ENCODE results near the gene MKX. TPM values are rescaled to one million over a fixed set of nuclear protein-coding genes. Genes with fewer than 3 reads are reported as not detected.

MKX gene
- total and polyA plus RNA-seq, 5 donors, result 0.15 to 0.47 (median 0.20) TPM

DNA sequence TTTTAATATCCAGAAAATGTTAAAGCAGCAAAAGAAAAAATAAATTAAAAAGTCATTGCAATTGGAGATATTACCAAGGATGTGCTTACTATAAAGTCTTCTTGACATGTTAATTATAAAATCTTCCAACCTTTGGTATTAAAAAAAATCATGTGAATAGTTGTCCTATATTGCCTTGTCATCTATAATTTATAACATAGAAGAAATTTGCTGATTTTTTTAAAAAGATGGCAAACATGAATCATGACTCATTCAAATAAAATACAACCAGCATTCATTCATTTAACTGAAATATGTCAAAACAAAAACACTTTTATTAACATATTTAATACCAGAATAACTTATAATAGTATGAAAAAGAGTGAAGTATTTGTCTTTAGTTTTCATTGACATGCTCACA lies 72.6 kb downstream of the MKX start:
- ATAC-seq (no peak), DNase-seq (no peak)
- no peaks in the 10 kb centered on the region for H3K4me1 ChIP-seq (ENCODE audit: control insufficient read depth, insufficient read depth, low read length)
- no peak overlapping the region for H3K4me3 ChIP-seq (ENCODE audit: low read length)
- no peak overlapping the region for H3K27ac ChIP-seq (ENCODE audit: low read length)
- intact Hi-C loops (cut with DNase I), result no loop called here
- no peaks in the 10 kb centered on the region for H3K9me3 ChIP-seq (ENCODE audit: control insufficient read depth, low read length)
- H3K27me3 ChIP-seq (ENCODE audit: control insufficient read depth, insufficient read depth), result no peaks in the 10 kb centered on the region

DNA sequence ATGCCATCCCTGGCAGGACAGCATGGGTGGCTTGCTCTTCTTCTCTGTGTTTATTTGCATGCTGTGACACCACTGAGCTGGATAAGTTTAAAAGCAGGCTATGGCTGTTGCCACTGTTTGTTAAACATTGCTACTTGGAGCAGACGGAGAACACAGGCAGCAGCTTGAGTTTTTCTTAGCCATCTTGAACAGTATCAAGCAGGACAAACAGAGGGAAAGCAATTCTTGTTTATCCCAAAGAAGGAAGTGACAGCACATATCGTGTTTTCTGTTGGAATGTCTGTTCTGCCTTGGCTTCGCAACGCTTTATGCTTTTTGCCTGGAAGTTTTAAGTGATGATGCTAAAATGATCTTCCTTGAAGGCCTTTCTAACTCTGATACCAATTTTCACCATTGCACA lies 73.8 kb downstream of the MKX start:
- H3K4me3 ChIP-seq (ENCODE audit: low read length), result no peak overlapping the region
- no peaks in the 10 kb centered on the region for H3K9me3 ChIP-seq (ENCODE audit: control insufficient read depth, low read length)
- WGBS, result 55% methylated on average over 4 of the region's 4 CpGs
- intact Hi-C loops (cut with DNase I), result no loop called here
- DNase-seq, result no peak
- no peaks in the 10 kb centered on the region for H3K27me3 ChIP-seq (ENCODE audit: control insufficient read depth, insufficient read depth)
- ATAC-seq, result no peak
- no peak overlapping the region for H3K27ac ChIP-seq (ENCODE audit: low read length)
- no peaks in the 10 kb centered on the region for H3K4me1 ChIP-seq (ENCODE audit: control insufficient read depth, insufficient read depth, low read length)

- ATAC-seq (no peak), DNase-seq (no peak)
- Histone ChIP-seq H3K4me3 (ENCODE audit: low read length) (no peak overlapping the region), H3K27me3 (ENCODE audit: control insufficient read depth, insufficient read depth) (no peaks in the 10 kb centered on the region), H3K27ac (ENCODE audit: low read length) (no peak overlapping the region), H3K9me3 (ENCODE audit: control insufficient read depth, low read length) (no peaks in the 10 kb centered on the region), H3K4me1 (ENCODE audit: control insufficient read depth, insufficient read depth, low read length) (no peaks in the 10 kb centered on the region)
- WGBS, result 72% methylated on average over 5 of the region's 5 CpGs
- intact Hi-C loops (cut with DNase I), result no loop called here
Measured at GRCh38 chr10:27664461-27664860, 81.2 kb downstream of the MKX start.

- DNase-seq (no peak), ATAC-seq (no peak)
- intact Hi-C loops (cut with DNase I), result no loop called here
- no peak overlapping the region for H3K27ac ChIP-seq (ENCODE audit: low read length)
- H3K4me1 ChIP-seq (ENCODE audit: control insufficient read depth, insufficient read depth, low read length), result no peaks in the 10 kb centered on the region
- H3K4me3 ChIP-seq (ENCODE audit: low read length), result no peak overlapping the region
- H3K27me3 ChIP-seq (ENCODE audit: control insufficient read depth, insufficient read depth), result no peaks in the 10 kb centered on the region
- no peaks in the 10 kb centered on the region for H3K9me3 ChIP-seq (ENCODE audit: control insufficient read depth, low read length)
Measured at GRCh38 chr10:27663621-27664020, 82.0 kb downstream of the MKX start.

DNA sequence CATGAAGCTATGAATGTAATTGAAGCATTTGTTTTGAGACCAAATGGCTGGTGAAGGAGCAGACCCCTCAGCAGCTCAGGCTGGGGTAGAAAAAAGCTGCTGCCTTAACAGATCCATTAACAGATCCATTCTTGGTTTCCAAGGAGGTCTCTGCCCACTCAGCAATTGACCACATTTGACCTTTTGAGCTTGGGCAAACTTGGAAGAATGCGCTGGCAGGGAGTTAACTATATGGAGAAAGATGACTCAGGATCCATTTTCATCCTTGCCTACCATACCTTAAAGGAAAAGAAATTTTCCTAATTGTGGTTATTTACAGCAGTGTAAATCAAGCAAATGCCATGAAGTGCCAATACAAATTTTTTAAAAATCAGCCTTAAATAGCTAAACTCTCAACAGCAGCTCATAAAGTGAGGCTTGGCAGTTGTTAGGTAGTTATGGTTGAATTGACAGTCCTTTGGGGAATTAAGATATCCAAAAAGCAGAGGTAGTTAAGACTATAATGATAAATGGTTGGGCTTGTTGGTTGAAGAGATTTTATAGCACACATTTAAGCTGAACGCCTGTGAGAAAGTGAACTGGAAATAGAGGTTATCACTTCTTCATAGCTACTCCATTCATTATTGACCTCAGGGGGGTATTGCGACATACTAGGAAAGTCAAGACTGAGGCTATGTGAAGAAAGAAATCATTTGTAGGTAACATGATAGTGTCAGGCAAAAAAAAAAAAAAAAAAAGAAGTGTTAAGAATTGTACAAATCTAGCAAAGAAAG lies 83.9 kb downstream of the MKX start:
- DNase-seq (no peak), ATAC-seq (no peak)
- WGBS, result 68% methylated on average over 3 of the region's 3 CpGs
- intact Hi-C loops (cut with DNase I), result no loop called here
- Histone ChIP-seq H3K27me3 (ENCODE audit: control insufficient read depth, insufficient read depth) (no peaks in the 10 kb centered on the region), H3K4me3 (ENCODE audit: low read length) (no peak overlapping the region), H3K27ac (ENCODE audit: low read length) (no peak overlapping the region), H3K4me1 (ENCODE audit: control insufficient read depth, insufficient read depth, low read length) (no peaks in the 10 kb centered on the region), H3K9me3 (ENCODE audit: control insufficient read depth, low read length) (no peaks in the 10 kb centered on the region)

- WGBS, result 52% methylated on average over 4 of the region's 4 CpGs
- Histone ChIP-seq H3K4me3 (ENCODE audit: low read length) (no peak overlapping the region), H3K9me3 (ENCODE audit: control insufficient read depth, low read length) (no peaks in the 10 kb centered on the region), H3K27ac (ENCODE audit: low read length) (no peak overlapping the region), H3K4me1 (ENCODE audit: control insufficient read depth, insufficient read depth, low read length) (no peaks in the 10 kb centered on the region), H3K27me3 (ENCODE audit: control insufficient read depth, insufficient read depth) (no peaks in the 10 kb centered on the region)
- ATAC-seq (no peak), DNase-seq (no peak)
- intact Hi-C loops (cut with DNase I), result no loop called here
Measured at GRCh38 chr10:27660711-27661110, 84.9 kb downstream of the MKX start.

GRCh38 chr10:27660268-27660667 lies 85.4 kb downstream of the MKX start:
- no peak for DNase-seq
- Histone ChIP-seq H3K27me3 (ENCODE audit: control insufficient read depth, insufficient read depth) (no peaks in the 10 kb centered on the region), H3K4me1 (ENCODE audit: control insufficient read depth, insufficient read depth, low read length) (no peaks in the 10 kb centered on the region), H3K27ac (ENCODE audit: low read length) (no peak overlapping the region), H3K9me3 (ENCODE audit: control insufficient read depth, low read length) (no peaks in the 10 kb centered on the region), H3K4me3 (ENCODE audit: low read length) (no peak overlapping the region)
- 73% methylated on average over 11 of the region's 11 CpGs for WGBS
- intact Hi-C loops (cut with DNase I), result no loop called here
- ATAC-seq, result no peak

GRCh38 chr10:27659786-27660185 lies 85.8 kb downstream of the MKX start:
- Histone ChIP-seq H3K27me3 (ENCODE audit: control insufficient read depth, insufficient read depth) (no peaks in the 10 kb centered on the region), H3K27ac (ENCODE audit: low read length) (no peak overlapping the region), H3K4me3 (ENCODE audit: low read length) (no peak overlapping the region), H3K9me3 (ENCODE audit: control insufficient read depth, low read length) (no peaks in the 10 kb centered on the region), H3K4me1 (ENCODE audit: control insufficient read depth, insufficient read depth, low read length) (no peaks in the 10 kb centered on the region)
- intact Hi-C loops (cut with DNase I), result loop anchor here in 3 of 4 donors (5.0 to 10.0 kb wide), 2 partner anchors 102 to 215 kb away; no protein-coding TSS in a partner anchor
- WGBS, result 61% methylated on average over 6 of the region's 6 CpGs
- ATAC-seq (no peak), DNase-seq (no peak)

GRCh38 chr10:27658788-27659187 lies 86.8 kb downstream of the MKX start:
- Histone ChIP-seq H3K27me3 (ENCODE audit: control insufficient read depth, insufficient read depth) (no peaks in the 10 kb centered on the region), H3K4me3 (ENCODE audit: low read length) (no peak overlapping the region), H3K9me3 (ENCODE audit: control insufficient read depth, low read length) (no peaks in the 10 kb centered on the region), H3K27ac (ENCODE audit: low read length) (no peak overlapping the region), H3K4me1 (ENCODE audit: control insufficient read depth, insufficient read depth, low read length) (no peaks in the 10 kb centered on the region)
- intact Hi-C loops (cut with DNase I), result loop anchor here in 3 of 4 donors (5.0 to 10.0 kb wide), 2 partner anchors 101 to 214 kb away; no protein-coding TSS in a partner anchor
- 86% methylated on average over 7 of the region's 7 CpGs for WGBS
- no peak for DNase-seq
- no peak for ATAC-seq

DNA sequence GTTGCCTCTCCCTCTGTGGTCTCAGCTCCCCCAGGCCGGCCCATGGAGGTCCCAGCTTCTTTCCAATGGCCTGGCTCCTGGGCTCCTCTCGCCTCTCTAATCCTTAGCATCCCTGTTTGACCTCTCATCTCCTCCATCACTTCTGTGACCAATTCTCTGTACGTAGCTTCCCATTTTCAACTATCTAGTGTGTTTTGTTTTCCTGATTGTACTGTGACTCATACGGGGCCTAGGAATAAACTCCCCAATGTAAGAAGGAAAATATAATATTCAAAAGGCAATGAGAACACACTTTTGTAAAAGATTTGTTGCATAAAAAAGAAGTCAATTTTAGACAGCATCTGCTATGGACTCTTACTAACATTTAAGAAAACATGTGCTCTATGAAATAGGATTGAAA lies 90.3 kb downstream of the MKX start:
- Histone ChIP-seq H3K9me3 (ENCODE audit: control insufficient read depth, low read length) (no peaks in the 10 kb centered on the region), H3K27me3 (ENCODE audit: control insufficient read depth, insufficient read depth) (no peaks in the 10 kb centered on the region), H3K27ac (ENCODE audit: low read length) (no peak overlapping the region), H3K4me3 (ENCODE audit: low read length) (no peak overlapping the region), H3K4me1 (ENCODE audit: control insufficient read depth, insufficient read depth, low read length) (no peaks in the 10 kb centered on the region)
- no peak for DNase-seq
- 61% methylated on average over 4 of the region's 4 CpGs for WGBS
- ATAC-seq, result no peak
- intact Hi-C loops (cut with DNase I), result loop anchor here in 3 of 4 donors (5.0 to 10.0 kb wide), 2 partner anchors 98 to 210 kb away; no protein-coding TSS in a partner anchor

- intact Hi-C loops (cut with DNase I), result loop anchor here in 2 of 4 donors (10.0 kb wide), 1 partner anchor 209 kb away; no protein-coding TSS in a partner anchor
- no peak overlapping the region for H3K4me3 ChIP-seq (ENCODE audit: low read length)
- H3K27me3 ChIP-seq (ENCODE audit: control insufficient read depth, insufficient read depth), result no peaks in the 10 kb centered on the region
- H3K27ac ChIP-seq (ENCODE audit: low read length), result no peak overlapping the region
- no peaks in the 10 kb centered on the region for H3K4me1 ChIP-seq (ENCODE audit: control insufficient read depth, insufficient read depth, low read length)
- H3K9me3 ChIP-seq (ENCODE audit: control insufficient read depth, low read length), result no peaks in the 10 kb centered on the region
- no peak for ATAC-seq
- WGBS, result 87% methylated on average over 6 of the region's 6 CpGs
- no peak for DNase-seq
Measured at GRCh38 chr10:27654284-27654683, 91.3 kb downstream of the MKX start.
